Measurements from ENCODE around the gene GON4L. TPM values are rescaled to one million over a fixed set of nuclear protein-coding genes. Genes with fewer than 3 reads are reported as not detected.

Gene GON4L
- total RNA-seq, 1 experiment from 2014 or later, result 54.4 TPM

Other genes with a start within 250 kb of the GON4L start
- gene MSTO1, start 247.0 kb downstream of the GON4L start, total RNA-seq (2021), result 44.6 to 61.7 TPM (median 46.3 TPM) in 3 replicates
- 41.8 to 45.0 TPM (median 41.8 TPM) in 3 replicates for gene YY1AP1, start 168.4 kb downstream of the GON4L start, total RNA-seq (2021)
- 107 to 125 TPM (median 109 TPM) in 3 replicates for gene DAP3, start 168.1 kb downstream of the GON4L start, total RNA-seq (2021)
- gene SYT11, start 2.4 kb upstream of the GON4L start, total RNA-seq (2021), result 6.1 to 8.9 TPM (median 7.5 TPM) in 3 replicates
- gene RIT1, start 54.1 kb upstream of the GON4L start, total RNA-seq (2021), result 25.1 to 29.3 TPM (median 27.2 TPM) in 3 replicates
- gene KHDC4, start 77.2 kb upstream of the GON4L start, total RNA-seq (2021), result 46.0 to 64.4 TPM (median 59.8 TPM) in 3 replicates
- gene RXFP4, start 84.4 kb upstream of the GON4L start, total RNA-seq (2021), result not detected in 3 replicates
- 60.0 to 69.5 TPM (median 66.2 TPM) in 3 replicates for gene ARHGEF2, start 121.3 kb upstream of the GON4L start, total RNA-seq (2021)
- 172 to 175 TPM (median 174 TPM) in 3 replicates for gene SSR2, start 163.7 kb upstream of the GON4L start, total RNA-seq (2021)
- gene UBQLN4, start 196.6 kb upstream of the GON4L start, total RNA-seq (2021), result 35.0 to 37.3 TPM (median 36.3 TPM) in 3 replicates
- 62.4 to 75.7 TPM (median 73.8 TPM) in 3 replicates for gene LAMTOR2, start 197.6 kb upstream of the GON4L start, total RNA-seq (2021)
- 61.9 to 82.8 TPM (median 82.5 TPM) in 3 replicates for gene RAB25, start 203.9 kb upstream of the GON4L start, total RNA-seq (2021)
- 66.3 to 79.1 TPM (median 70.6 TPM) in 3 replicates for gene MEX3A, start 225.3 kb upstream of the GON4L start, total RNA-seq (2021)